Measurements from ENCODE around the gene PHLDA2. TPM values are rescaled to one million over a fixed set of nuclear protein-coding genes. Genes with fewer than 3 reads are reported as not detected.

The PHLDA2 gene
- total RNA-seq, 1 donor from 2014 or later, result 96.1 TPM

DNA sequence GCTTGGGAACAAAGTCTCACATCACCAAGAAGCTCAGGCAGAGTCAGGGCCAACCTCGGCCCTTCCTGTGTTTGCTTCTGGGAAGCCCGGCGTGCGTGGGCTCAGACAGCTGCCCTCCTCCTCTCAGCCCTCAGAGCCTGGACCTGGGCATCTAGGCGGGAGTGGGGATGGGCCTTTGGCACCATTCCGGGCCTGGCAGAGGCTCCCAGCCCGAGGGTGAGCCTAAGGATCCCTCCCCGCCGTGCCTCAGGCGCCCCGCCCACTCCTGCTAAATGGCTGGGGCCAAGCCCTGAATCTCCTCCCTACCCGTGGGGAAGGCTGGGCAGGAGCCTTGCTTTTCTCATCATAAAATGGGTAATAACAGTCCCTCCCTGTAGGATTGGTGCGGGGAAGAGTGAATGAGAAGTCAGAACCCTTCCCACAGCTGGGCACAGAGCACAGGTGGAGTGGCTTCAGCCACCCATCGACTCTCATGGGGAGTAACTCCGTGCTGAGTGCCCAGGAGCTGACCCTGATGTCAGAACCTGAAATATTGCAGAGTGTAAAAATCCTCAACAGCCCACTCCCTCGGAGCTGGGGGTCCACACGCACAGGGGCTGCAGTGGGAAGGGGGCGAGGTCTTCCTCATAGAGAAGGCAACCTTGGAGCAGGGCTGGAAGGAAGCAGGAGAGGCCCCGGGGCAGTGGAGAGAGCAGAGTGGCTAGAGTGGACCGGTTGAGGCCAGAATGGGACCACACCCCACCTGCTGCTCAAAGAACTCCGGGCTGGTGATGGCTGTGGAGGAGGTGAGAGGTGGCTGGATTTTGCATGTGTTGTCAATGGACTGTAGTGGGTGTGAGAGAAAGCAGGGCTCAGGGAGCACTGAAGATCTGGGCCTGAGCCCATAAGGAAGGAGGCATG is 24.8 kb downstream of the PHLDA2 start:
- H3K36me3 Mint-ChIP-seq (ENCODE audit: unreplicated experiment), result no peaks in the 10 kb centered on the region

DNA sequence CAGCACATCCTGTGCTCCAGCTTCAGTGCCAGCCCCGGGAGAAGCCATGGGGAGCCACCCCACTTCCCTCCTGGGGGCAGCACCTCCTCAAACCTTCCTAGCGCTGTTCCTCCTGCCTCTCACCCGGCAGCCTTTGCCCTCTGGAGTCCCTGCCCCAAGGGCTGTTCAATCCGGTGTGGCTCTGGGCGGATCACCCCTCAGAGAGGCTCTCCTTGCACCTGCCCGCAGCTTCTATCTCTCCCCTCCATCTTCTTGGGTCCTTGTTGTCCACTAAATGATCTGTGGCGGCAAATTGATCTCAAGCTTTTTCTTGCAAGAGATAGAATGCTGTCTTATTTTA is 25.6 kb downstream of the PHLDA2 start:
- Mint-ChIP-seq H3K9me3 (ENCODE audit: unreplicated experiment) (no peaks in the 10 kb centered on the region), H3K27ac (ENCODE audit: unreplicated experiment) (peak overlapping the region; percentile 49), H3K27me3 (ENCODE audit: unreplicated experiment) (no peaks in the 10 kb centered on the region), H3K36me3 (ENCODE audit: unreplicated experiment) (no peaks in the 10 kb centered on the region), H3K4me3 (ENCODE audit: unreplicated experiment) (peak overlapping the region; percentile 60), H3K4me1 (ENCODE audit: unreplicated experiment) (peaks cover 48% of the 10 kb centered on the region)
- TF ChIP-seq, protein P1, sequence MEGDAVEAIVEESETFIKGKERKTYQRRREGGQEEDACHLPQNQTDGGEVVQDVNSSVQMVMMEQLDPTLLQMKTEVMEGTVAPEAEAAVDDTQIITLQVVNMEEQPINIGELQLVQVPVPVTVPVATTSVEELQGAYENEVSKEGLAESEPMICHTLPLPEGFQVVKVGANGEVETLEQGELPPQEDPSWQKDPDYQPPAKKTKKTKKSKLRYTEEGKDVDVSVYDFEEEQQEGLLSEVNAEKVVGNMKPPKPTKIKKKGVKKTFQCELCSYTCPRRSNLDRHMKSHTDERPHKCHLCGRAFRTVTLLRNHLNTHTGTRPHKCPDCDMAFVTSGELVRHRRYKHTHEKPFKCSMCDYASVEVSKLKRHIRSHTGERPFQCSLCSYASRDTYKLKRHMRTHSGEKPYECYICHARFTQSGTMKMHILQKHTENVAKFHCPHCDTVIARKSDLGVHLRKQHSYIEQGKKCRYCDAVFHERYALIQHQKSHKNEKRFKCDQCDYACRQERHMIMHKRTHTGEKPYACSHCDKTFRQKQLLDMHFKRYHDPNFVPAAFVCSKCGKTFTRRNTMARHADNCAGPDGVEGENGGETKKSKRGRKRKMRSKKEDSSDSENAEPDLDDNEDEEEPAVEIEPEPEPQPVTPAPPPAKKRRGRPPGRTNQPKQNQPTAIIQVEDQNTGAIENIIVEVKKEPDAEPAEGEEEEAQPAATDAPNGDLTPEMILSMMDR (IDR thresholded peaks at IDR 0.05), result no peak
- no peak for DNase-seq (ENCODE audit: extremely low spot score, unreplicated experiment)

More for the DNA sequence above, 24.8 kb downstream of the PHLDA2 start:
- TF ChIP-seq, protein P1 (IDR thresholded peaks at IDR 0.05), result no peak
- peak overlapping the region; percentile 60 for H3K4me3 Mint-ChIP-seq (ENCODE audit: unreplicated experiment)
- peaks cover 41% of the 10 kb centered on the region for H3K4me1 Mint-ChIP-seq (ENCODE audit: unreplicated experiment)
- no peaks in the 10 kb centered on the region for H3K9me3 Mint-ChIP-seq (ENCODE audit: unreplicated experiment)
- no peaks in the 10 kb centered on the region for H3K27me3 Mint-ChIP-seq (ENCODE audit: unreplicated experiment)
- DNase-seq (ENCODE audit: extremely low spot score, unreplicated experiment), result no peak
- no peak overlapping the region for H3K27ac Mint-ChIP-seq (ENCODE audit: unreplicated experiment)

DNA sequence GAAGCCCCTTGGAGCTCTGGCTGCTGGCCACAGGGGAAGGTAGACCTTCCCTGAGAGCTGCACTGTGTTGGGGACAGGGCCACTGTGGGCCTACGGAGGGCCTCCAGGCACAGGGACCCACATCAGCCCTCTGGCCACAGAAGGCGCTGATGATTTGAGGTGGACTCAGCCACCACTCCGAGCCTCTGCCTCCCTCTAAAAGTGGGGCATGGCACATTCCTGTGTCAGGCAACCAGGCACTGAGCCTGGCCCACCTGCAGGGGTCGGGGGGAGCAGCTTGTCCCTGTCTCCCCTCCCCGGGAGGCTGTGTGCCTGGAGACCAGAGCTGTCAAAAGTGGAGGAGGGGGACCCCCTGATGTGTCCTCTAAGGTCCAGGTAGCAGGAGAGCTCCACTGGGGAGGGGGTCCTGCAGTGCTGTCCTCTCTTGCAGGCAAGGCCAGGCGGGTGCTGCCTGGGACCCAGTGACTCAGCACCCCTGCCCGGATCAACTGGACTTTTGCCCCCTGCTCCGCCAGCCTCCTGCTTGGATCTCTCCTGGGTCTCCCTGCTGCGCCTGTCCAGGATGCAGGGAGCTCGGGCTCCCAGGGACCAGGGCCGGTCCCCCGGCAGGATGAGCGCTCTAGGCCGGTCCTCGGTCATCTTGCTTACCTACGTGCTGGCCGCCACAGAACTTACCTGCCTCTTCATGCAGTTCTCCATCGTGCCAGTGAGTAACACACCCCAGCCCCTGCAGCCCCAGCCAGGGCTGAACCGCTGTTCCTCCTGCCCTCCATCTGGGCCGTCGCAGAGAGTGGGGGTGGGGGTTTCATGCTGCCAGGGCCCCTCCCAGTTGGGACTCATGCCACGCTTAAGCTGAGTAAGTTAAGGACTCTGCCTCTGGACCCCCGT is 26.2 kb downstream of the PHLDA2 start:
- peaks cover 54% of the 10 kb centered on the region for H3K4me1 Mint-ChIP-seq (ENCODE audit: unreplicated experiment)
- H3K9me3 Mint-ChIP-seq (ENCODE audit: unreplicated experiment), result no peaks in the 10 kb centered on the region
- peak overlapping the region; percentile 73 for H3K4me3 Mint-ChIP-seq (ENCODE audit: unreplicated experiment)
- TF ChIP-seq, protein P1 (IDR thresholded peaks at IDR 0.05), result no peak
- no peak for DNase-seq (ENCODE audit: extremely low spot score, unreplicated experiment)
- H3K36me3 Mint-ChIP-seq (ENCODE audit: unreplicated experiment), result no peaks in the 10 kb centered on the region
- H3K27ac Mint-ChIP-seq (ENCODE audit: unreplicated experiment), result peak overlapping the region; percentile 14
- no peaks in the 10 kb centered on the region for H3K27me3 Mint-ChIP-seq (ENCODE audit: unreplicated experiment)

DNA sequence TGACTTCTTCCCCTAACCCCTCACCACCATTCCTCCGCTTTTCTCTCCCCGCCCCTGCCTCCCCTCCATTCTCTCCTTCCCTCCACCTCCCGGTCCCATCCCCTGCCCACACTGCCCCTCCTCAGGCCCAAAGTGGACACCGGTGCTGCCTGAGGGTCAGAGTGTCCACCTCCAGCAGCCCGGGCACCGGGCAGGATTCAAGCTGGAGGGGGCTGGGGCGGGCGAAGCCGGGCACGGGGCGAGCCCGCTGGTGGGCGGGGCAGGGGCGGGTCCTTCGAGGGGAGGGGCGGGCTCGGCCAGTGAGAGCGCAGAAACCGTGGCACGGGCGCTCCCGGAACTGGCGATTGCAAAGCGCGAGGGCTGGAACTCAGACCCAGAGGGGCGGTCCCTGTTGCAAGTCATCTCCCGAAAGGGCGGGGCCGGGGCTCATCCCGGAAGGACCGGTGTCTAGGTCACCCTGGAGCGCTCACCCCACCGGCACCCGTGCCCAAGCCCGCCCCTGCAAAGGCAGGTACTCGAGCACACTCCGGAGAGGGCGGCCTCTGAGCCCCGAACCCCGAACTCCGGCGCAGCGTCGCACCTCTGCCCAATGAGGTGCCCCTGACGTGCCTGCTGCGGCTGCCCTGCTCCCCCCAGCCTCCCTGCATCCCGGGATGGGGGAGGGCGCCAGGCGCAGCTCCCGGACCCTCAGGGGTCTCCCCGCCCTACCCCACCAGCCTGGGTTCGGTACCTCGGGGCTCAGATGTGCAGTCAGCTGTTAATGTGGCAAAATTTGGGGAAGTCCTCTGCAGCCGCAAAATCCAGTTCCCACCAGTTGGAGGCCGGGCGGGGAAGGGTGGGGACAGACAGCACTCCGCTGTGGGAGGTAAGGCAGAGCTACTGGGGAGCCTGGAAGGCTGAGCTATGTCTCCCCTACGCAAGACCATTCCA is 27.1 kb downstream of the PHLDA2 start:
- peaks cover 58% of the 10 kb centered on the region for H3K4me1 Mint-ChIP-seq (ENCODE audit: unreplicated experiment)
- H3K27ac Mint-ChIP-seq (ENCODE audit: unreplicated experiment), result peak overlapping the region; percentile 66
- no peaks in the 10 kb centered on the region for H3K36me3 Mint-ChIP-seq (ENCODE audit: unreplicated experiment)
- TF ChIP-seq, protein P1 (IDR thresholded peaks at IDR 0.05), result no peak
- no peaks in the 10 kb centered on the region for H3K9me3 Mint-ChIP-seq (ENCODE audit: unreplicated experiment)
- H3K4me3 Mint-ChIP-seq (ENCODE audit: unreplicated experiment), result peak overlapping the region; percentile 73
- peak; percentile 95 for DNase-seq (ENCODE audit: extremely low spot score, unreplicated experiment)
- no peaks in the 10 kb centered on the region for H3K27me3 Mint-ChIP-seq (ENCODE audit: unreplicated experiment)

All from osteocyte (in vitro differentiated cells).